ENCODE data around the gene SEMA6B. TPM values are rescaled to one million over a fixed set of nuclear protein-coding genes. Genes with fewer than 3 reads are reported as not detected.

Gene SEMA6B
- total and polyA plus RNA-seq, 2 of the 4 experiments (the other 2 are of a cell fraction): 0.18 to 0.72 TPM

DNA sequence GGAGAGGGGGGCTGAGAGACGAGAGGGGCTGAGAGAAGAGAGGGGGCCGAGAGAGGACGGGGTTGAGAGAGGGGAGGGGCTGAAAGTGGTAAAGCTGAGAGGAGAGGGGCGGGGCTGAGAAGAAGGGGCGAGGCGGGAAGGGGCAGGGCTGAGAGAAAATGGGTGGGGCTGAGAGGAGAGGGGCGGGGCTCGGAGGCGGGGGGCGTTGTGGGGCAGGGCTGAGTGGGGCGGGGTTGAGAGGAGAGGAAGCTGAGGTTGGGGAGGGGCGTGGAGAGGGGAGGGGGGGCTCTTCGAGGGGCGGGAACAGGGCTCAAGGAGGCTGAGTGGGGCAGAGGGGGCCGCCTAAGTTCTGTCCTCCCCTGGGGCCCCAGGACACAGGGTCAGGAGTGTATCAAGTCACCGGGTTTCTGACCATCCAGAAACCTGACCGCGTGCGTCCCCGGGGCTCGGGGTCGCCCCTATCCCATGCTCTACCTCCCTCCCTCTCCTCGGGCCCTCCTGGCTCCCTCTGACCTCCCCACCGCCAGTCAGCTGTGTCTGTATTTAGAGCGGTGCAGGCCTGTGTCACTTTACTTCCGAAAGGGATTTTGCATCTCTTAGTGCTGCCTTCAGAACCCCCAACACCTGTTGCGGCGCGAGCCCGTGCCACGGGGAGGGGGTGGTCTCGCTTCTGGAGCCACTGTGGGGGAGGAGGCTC, 38.6 kb upstream of the SEMA6B start (continued):
- TF ChIP-seq, protein P1, sequence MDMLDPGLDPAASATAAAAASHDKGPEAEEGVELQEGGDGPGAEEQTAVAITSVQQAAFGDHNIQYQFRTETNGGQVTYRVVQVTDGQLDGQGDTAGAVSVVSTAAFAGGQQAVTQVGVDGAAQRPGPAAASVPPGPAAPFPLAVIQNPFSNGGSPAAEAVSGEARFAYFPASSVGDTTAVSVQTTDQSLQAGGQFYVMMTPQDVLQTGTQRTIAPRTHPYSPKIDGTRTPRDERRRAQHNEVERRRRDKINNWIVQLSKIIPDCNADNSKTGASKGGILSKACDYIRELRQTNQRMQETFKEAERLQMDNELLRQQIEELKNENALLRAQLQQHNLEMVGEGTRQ (IDR thresholded peaks at IDR 0.05; ENCODE audit: low read depth, low read length): no peak

DNA sequence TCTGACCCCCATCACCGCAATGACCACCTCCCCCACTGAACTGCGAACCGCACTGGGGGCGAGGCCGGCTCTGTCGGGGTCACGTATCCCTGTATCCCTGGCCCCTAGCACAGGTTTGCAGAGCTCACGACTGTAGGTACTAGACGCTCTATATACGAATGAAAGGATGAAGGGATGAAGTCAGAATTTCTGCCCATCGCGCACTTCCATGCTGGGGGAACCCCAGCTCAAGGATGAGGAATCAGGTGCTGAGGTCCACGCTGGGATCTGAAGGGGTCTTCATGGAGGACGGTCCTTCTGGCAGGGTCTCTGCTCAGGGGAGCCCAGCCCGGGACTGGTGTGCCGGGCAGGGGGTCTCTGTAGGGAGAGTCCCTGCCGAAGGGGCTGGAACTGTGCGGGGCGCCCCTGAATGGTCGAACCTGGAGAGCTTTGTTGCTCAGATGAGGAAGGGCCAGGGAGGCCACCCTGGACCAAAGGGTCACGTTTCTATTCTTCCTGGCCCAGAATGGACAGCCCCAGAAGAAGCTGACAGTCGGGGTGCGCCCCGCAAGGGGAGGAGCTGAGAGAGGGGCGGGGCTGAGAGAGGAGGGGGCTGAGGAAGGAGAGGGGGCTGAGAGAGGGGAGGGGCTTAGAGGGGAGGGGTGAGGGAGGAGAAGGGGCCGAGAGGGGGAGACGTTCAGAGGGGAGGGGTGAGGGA, 37.9 kb upstream of the SEMA6B start:
- no peak overlapping the region for H3K56ac ChIP-seq (ENCODE audit: extremely low read depth, insufficient read depth, low read length)

More for the DNA sequence above, 37.9 kb upstream of the SEMA6B start:
- H3K4me1 ChIP-seq (ENCODE audit: control insufficient read depth, insufficient read depth, low read length): peaks cover 3% of the 10 kb centered on the region; the same call in 1 of the 2 replicates
- H4K8ac ChIP-seq (ENCODE audit: low read depth in 2 of 2, low read length in 2 of 2): no peak overlapping the region
- no peak overlapping the region for H3K27ac ChIP-seq (ENCODE audit: insufficient read depth, low read length)
- DNase-seq: no peak
- no peaks in the 10 kb centered on the region for H3K36me3 ChIP-seq (ENCODE audit: control insufficient read depth, insufficient read depth, low read length)
- H2BK20ac ChIP-seq (ENCODE audit: low read depth, low read length): no peak overlapping the region
- POLR2A ChIA-PET (ENCODE audit: unreplicated experiment): no interaction called here
- peak overlapping the region; percentile 70; the same call in 1 of the 2 replicates for H3K4me2 ChIP-seq (ENCODE audit: low read depth, low read length)
- in situ Hi-C loops (cut with MboI; ENCODE audit: low sequenced_read_pairs): no loop called here
- no peak overlapping the region for H4K91ac ChIP-seq (ENCODE audit: insufficient read depth, low read depth, low read length)
- intact Hi-C loops (cut with micrococcal nuclease): no loop called here
- TF ChIP-seq CEBPB (IDR thresholded peaks at IDR 0.05; ENCODE audit: low read depth, low read length) (no peak), RAD21 (IDR thresholded peaks at IDR 0.05; ENCODE audit: low read length) (no peak), CHD1 (IDR thresholded peaks at IDR 0.05; ENCODE audit: low read depth, low read length) (no peak), NFE2L2 (IDR thresholded peaks at IDR 0.05; ENCODE audit: low read depth, low read length) (no peak)
- TF ChIP-seq, protein P2, sequence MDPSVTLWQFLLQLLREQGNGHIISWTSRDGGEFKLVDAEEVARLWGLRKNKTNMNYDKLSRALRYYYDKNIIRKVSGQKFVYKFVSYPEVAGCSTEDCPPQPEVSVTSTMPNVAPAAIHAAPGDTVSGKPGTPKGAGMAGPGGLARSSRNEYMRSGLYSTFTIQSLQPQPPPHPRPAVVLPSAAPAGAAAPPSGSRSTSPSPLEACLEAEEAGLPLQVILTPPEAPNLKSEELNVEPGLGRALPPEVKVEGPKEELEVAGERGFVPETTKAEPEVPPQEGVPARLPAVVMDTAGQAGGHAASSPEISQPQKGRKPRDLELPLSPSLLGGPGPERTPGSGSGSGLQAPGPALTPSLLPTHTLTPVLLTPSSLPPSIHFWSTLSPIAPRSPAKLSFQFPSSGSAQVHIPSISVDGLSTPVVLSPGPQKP (IDR thresholded peaks at IDR 0.05; ENCODE audit: borderline replicate concordance, low read depth, low read length): no peak
- TF ChIP-seq, protein P3, sequence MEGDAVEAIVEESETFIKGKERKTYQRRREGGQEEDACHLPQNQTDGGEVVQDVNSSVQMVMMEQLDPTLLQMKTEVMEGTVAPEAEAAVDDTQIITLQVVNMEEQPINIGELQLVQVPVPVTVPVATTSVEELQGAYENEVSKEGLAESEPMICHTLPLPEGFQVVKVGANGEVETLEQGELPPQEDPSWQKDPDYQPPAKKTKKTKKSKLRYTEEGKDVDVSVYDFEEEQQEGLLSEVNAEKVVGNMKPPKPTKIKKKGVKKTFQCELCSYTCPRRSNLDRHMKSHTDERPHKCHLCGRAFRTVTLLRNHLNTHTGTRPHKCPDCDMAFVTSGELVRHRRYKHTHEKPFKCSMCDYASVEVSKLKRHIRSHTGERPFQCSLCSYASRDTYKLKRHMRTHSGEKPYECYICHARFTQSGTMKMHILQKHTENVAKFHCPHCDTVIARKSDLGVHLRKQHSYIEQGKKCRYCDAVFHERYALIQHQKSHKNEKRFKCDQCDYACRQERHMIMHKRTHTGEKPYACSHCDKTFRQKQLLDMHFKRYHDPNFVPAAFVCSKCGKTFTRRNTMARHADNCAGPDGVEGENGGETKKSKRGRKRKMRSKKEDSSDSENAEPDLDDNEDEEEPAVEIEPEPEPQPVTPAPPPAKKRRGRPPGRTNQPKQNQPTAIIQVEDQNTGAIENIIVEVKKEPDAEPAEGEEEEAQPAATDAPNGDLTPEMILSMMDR (conservative IDR thresholded peaks at IDR 0.05; ENCODE audit: low read depth, low read length): no peak
- no peak overlapping the region for H2AK5ac ChIP-seq (ENCODE audit: low read depth, low read length)
- no peak overlapping the region for H3K9ac ChIP-seq (ENCODE audit: low read depth, low read length)
- H2AK9ac ChIP-seq (replicated peaks; ENCODE audit: low read depth, low read length, poor library complexity): peak overlapping the region; percentile 15
- no peak overlapping the region for H3K4ac ChIP-seq (ENCODE audit: low read depth, low read length)
- no peaks in the 10 kb centered on the region for H3K9me3 ChIP-seq (ENCODE audit: control insufficient read depth, insufficient read depth, low read length)
- H3K23ac ChIP-seq (ENCODE audit: low read depth, low read length): no peak overlapping the region
- no peak overlapping the region for H2BK15ac ChIP-seq (ENCODE audit: low read depth, low read length)
- no peak overlapping the region for H3K14ac ChIP-seq (replicated peaks; ENCODE audit: low read depth, low read length)
- H2BK5ac ChIP-seq (ENCODE audit: low read depth, low read length, poor library complexity, severe bottlenecking): no peak overlapping the region
- no peak overlapping the region for H2BK120ac ChIP-seq (ENCODE audit: low read depth, low read length)
- dilution Hi-C loops (cut with HindIII; ENCODE audit: low sequenced_read_pairs, unreplicated experiment): no loop called here
- CTCF ChIA-PET: interaction anchor here (1.0 kb wide), 1 partner anchor 10 kb away, joined by 3 read pairs; no protein-coding TSS in a partner anchor
- 4% methylated on average over 8 of the region's 27 CpGs; no CpG with 5 or more reads in 1 of the 2 experiments for WGBS, 2 experiments (ENCODE audit: extremely low coverage in 2 of 2, insufficient read length in 1 of 2)
- H3K9me1 ChIP-seq (ENCODE audit: insufficient read depth, low read length): no peaks in the 10 kb centered on the region
- no peak overlapping the region for H3K18ac ChIP-seq (ENCODE audit: low read depth, low read length)
- H3K79me1 ChIP-seq (ENCODE audit: low read depth in 1 of 2, low read length in 2 of 2): no peaks in the 10 kb centered on the region
- ATAC-seq (ENCODE audit: low read depth): peak; percentile 48
- no peaks in the 10 kb centered on the region for H4K20me1 ChIP-seq (ENCODE audit: insufficient read depth, low read length)
- H2AFZ ChIP-seq (replicated peaks; ENCODE audit: low read length, poor library complexity): peak overlapping the region; percentile 83
- no peak overlapping the region for H3K4me3 ChIP-seq (ENCODE audit: insufficient read depth, low read depth, low read length)
- BruUV-seq (replicated peaks): no TSS peak
- peaks cover 31% of the 10 kb centered on the region for H3K27me3 ChIP-seq (ENCODE audit: control insufficient read depth, insufficient read depth, low read length)
- no peak overlapping the region; the same call in 1 of the 2 replicates for H4K5ac ChIP-seq (ENCODE audit: low read depth, low read length)
